GM21737 (cell line): Measurements from ENCODE around the gene ATG7.

Experiments
- ATAC-seq: cut with Tn5 transposase; IDR thresholded peaks from one replicate; pipeline ENCODE4 v1.9.1; 2021; ENCODE audit warnings: mild to moderate bottlenecking, moderate library complexity; ENCODE audit not compliant: unreplicated experiment

Gene ATG7

DNA sequence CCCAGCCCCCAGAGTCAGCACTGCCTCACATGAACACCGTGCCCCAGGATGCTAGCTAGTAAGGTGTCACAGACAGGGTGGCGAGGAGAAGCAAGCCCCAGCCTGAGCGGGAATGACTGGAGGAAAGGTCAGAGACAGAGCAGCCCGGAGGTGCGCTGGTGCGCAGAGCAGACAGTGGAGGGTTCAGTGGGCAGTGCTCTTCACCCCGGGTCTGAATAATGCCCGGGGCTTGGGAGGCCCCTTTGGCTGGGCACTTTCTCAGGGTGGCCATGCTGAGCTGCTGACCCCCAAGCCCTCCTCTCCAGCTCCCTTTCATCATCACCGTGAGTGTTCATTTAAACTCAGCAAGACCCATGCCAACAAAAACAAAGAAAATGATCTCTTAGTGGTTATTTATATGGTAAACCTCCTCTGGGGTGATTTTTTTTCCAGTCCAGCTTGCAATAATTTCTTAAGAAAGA lies 260.8 kb downstream of the ATG7 start:
- ATAC-seq = no peak

DNA sequence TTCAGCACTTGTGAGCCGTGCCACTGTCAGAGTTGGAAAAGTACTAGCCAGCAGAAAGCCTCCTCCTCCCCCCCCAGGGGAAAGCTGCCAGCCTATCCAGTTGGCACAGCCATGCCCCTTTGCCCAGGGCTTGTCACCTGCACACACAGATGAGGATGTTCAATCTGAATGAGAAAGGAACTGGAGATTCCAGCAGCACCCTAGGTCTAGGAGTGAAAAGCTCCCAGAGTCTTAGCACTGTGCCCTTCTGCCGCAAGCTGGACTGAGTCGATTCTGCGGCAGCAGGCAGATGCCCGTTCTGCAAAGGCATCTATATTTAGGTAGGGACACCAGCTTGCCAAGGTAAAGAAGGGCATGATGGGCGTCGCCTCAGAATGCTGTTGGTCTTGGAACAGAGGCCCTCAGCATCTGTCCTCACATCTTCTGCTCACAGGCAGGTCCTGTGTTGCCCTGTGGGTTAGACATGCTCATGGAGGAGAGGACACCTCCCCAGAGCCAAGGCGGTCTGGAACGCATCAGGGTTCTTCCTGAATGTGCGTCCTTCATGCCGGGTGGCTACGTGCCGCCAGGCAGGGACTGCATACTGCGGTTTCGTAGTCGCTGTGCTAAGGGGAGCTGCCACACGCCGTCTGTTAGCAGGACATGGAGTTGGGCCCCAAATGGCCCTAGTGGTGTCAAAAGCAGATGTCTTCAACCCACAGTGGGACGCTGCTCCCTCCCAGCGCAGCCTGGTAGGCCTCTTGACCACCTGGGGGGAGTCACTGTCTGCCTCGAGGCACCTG lies 262.0 kb downstream of the ATG7 start:
- ATAC-seq = no peak

DNA sequence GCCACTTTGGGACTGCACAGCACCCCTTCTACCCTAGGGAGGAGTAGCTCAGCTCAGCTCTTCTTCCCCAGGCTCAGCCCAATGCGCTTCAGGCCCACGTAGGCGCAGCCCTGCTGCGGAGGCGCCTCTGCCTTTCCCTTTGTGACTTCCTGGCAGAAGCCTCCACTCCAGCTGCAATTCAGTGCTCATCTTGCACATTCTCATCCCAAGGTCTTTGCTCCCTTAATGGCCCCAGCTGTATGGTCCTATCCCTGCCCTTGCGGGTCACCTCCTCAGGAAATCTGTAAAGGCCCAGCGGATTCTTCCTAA lies 262.6 kb downstream of the ATG7 start:
- ATAC-seq = no peak

DNA sequence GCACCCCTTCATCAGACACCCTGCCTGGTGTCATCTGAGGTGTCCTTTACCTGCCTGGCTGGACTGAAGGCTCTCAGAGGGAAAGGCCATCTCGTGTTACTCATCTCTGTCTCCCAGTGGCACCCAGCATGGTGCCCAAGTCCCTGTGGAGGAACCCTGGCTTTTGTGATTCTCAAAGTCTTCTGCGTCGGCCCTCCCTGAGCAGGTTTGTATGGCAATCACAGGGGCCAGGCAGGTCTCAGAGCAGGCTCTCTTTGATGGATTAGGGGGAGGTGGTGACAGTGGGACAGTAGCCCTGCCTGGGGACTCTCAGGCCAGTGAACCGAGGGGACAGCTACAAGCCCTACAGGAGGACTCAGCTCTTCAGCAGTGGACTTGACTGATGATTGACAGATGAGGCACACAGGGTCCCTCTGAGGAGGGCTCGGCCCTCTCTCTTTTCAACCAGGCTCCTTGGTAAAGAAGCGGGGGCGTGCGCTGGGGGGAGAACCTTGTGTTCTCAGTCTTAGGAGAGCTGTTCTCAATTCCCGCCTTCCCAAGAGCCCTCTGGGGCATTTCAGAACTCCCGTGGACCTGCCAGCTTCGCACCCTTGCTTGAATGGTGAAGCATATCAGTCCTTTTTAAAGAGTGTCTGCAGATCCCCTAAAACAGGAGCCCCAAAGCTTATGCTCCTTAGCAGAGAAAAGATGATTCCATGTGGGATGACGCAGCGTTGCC lies 263.2 kb downstream of the ATG7 start:
- ATAC-seq = no peak

DNA sequence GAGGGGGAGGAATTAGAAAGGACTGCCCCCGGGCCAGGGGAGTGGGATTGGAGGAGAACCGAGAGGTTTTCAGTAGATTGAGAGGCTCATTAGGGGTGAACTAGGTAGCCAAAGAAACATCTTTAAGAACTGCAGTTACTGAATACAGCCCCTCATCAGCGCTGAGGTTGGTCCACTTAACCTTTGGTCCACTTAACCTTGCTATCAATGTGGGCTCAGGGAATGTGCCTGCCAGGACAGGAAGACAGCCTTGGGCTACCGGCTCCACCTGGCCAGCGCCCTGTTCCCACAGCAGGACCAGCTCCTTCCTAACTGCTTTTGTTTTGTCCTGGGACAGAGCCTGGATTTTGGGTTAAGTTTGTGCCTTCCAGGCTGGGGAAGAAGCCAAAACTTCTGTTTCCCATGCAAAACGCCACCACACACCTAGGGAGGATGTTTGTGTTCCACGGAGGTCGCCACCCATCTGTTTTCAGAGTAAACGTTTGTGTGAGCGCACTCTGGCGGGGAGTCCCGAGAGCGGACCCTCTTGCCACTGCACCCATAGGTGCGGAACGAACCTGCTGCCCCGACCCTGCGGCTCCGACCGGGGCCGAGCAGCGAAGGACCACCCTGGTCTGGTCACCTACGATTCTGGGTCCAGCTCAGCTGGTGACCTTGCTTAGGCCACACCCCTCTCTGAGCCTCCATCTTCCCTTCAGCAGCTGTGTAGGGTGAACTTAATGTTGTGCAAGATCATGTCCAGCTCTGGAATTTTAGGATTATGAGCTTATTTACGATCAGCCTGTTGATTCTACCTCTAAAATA lies 264.1 kb downstream of the ATG7 start:
- ATAC-seq = no peak

DNA sequence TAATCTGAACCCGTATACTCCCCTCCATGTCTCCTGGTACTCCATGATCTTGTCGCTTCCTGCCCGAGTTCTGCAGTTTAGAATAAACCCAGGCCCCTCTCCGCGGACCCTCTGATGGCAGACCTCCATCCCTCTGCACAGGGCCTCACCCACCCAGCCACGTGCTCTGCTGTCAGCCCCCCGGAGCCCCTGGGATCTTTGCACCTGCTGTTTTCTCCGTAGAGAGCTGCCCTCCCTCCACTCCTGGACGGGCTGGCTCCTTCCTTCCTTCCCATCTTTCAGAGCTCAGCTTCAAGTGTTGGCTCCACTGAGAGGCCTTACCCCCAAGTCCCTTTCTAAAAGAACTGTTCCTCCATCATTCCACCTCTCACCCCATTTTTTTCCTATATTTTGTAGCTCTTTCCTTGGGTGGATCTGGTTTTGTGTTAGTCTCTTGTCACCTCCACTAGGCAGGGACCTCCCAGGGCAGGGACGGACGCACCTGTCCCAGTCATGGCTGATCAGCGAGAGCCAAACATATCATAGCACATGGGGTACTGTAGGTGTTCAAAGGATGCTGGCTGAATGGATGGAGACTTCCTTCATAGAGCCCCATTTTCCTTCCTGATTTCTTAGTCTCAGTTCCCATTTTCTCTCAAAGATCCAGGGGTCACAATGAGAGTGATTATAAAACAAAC lies 264.9 kb downstream of the ATG7 start:
- no peak for ATAC-seq

DNA sequence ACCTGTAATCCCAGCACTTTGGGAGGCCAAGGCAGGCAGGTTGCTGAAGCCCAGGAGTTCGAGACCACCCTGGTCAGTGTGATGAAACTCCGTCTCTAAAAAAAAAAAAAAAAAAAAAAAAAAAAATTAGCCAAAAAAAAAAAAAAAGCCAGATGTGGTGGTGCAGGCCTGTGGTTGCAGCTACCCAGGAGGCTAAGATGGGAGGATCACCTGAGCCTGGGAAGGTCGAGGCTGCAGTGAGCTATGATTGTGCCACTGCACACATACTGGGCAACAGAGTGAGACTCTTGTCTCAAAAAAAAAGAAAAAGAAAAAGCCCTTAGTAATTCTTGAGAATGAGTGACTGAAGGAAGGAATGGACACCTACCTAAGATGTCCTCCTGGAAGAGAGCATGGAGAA lies 266.4 kb downstream of the ATG7 start:
- no peak for ATAC-seq

DNA sequence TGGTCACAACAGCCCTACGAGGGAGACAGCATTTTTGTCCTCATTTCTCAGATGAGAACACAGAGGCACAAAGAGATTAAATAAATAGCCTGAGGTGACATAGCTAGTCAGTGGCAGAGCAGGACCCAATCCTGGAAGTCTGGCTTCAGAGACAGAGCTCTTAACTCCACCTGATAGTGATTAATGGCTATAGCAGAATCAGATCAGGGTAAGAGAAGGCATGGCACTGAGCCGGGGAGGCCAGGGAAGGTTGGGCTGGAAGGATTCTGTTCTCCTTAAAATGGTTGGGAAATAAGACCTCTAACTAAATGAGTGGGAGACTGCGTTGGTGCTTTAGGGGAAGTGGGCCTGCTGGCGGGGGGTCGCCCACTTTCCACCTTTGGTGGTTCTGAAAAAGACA lies 267.0 kb downstream of the ATG7 start:
- no peak for ATAC-seq

DNA sequence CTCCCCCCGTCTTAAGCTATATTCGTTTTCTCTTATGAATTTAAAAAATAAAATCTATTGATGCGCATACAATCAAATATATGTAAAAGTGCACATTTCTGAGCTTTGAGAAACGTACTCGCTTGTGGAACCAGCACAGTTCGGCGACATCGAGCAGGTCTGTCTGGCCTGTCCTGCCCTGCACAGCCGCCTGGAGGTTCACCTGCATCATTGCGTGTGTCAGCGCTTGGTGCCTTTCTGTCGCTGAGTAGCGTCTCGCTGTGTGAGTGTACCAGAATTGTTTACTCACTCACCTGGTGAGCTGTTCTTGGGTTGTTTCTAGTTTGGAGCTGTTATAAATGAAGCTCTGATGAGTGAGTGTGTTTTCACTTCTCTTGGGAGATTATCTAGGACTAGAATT lies 267.5 kb downstream of the ATG7 start:
- ATAC-seq = no peak

DNA sequence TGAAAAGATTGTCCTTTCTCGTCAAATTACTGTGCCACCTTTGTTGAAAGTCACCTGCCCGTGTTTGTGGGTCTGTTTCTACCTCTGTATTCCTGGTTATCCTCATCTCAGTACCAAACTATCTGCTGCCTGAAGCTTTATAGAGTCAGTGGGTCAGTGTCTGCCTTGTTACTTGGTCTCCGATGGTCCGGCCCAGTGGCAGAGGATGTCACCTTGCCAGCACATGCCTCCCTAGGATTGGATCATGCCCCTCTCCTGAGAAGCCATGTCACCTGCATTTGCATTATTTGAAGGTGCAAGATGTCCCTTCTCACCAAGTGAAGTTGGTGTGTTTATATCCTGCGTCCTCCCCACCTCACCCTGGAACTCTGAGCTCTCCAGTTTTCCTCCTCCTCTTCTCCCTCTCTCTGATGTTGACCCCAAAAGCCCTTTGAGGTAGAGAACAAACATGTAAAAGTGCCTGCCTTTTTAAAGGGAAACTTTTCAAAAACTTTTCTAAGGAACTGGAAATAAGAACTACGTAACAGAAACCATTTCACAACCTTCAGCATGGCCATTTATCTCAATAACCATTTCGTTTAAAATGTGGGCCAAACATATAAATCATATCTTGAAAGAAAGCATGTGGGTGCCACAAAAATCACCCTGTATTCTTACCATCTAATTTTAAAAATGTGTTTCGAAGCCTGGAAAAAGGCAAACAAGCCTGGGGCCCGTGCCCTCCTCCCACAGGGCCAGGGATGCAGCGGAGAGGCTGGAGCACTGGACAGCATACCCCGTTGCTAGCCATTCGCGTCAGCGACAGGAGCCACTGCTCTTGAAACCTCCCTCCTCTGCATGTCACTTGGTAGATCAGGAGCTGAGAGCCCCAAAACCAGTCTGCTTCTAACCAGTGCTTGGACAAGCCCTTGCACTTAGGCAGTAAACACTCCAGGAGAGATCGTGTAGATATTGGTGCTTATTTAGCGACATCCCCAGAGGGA lies 269.4 kb downstream of the ATG7 start:
- no peak for ATAC-seq

DNA sequence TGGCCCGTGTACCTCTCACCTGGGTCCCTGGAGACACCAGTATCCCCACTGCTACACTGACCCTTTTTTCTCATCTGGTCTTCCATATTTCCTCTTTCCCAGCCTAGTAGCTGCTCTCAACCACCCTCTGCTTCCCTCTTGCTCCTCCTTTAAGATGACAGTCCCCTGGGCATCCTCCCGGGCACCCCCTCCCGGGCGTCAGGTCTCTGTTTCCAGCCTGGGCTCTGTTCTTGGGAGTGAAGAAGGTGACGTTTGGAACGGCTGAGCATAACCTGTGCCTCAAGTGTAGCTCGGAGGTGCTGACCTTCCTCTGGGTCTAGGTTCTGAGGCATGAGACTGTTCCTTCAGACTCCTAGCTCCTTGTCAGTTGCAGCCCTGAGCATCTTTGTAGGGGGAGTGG lies 270.4 kb downstream of the ATG7 start:
- ATAC-seq = no peak

DNA sequence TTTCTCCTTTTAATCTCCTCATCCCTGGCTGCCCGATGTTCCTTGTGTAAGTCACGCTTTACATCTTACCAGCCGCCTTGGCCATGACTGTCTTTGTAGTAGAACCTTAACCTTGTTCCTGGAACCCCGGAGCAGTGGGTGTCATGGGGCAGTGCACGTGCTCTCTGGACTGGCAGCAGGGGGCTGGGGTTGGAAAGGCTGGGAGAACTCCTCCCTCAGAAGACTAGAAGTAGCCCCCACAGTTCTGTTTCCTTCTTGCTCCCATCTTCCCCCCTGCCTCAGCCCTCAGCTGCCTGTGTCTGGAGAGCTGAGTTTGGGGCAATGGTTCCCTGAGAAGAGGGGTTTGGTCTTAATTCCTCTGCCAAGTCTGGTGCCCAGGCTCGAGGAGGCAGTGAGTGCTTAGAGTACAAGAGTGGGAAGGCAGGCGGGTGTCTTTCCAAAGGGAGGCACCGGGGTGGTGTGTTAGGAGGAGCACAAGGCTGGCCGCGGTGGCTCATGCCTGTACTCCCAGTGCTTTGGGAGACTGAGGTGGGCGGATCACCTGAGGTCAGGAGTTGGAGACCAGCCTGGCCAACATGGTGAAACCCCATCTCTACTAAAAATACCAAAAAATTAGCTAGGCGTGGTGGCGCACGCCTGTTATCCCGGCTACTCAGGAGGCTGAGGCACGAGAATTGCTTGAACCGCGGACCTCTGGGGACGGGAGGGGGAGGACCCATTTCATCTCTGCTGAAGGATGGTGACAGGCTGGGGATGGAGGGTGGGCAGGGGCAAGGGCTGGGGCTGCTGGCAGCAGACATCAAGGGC lies 271.1 kb downstream of the ATG7 start:
- no peak for ATAC-seq

DNA sequence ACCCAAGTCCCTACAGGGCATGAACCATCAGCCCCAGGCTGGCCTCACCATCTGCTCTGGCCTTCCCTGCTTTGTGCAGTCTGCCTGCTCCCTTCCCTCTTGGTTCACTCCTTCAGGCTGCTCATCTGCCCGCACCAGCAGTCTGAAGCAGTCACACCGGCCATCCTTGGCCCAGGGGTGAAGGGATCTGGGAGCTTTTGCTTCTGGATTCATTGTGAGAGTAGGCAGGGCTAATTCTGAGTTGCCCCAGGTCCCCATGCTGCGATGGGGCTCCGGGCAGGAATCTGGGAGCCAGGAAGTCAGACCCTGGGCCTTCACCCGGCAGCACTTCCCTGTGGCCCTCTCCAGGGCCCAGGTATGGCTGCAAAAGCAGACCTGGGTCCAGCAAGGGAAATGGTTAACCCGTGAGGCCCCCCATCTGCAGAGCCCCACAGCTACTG lies 271.8 kb downstream of the ATG7 start:
- ATAC-seq = no peak

DNA sequence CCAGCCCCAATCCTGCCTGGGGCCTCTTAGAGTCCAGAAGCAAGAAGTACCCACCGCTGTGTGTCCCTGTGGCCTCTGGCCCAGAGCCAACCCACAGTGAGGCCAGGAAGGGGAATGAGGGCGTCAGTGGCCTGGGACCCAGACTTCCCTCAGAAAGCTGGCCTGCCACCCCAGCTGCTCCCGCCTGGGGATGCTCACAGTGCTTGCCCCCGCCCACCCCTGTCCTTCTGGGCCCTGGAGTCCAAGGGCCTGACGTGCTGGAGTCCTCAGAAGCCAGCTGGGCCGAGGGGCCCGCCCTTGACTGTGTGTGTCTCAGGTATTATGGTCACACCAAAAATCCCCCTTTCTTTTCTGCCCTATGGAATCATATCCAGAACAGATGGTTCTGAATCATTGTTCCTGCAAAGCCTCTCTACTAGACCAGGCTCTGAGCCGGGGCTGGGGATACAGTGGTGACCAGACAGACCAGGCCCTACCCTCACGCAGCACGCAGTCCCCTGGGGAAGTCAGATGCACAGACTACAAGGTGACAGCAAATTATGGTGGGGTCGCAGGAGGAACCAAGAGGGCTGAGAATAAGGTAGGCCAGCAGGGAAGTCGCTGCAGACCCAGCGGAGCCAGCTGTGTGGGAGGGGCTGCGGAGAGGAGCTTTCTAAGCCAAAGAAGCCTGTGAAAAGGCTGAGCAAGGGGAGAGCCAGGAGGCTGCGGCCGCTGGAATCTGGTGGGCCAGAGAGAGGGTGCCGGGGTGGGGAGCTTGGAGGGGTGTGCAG lies 272.4 kb downstream of the ATG7 start:
- ATAC-seq = no peak

DNA sequence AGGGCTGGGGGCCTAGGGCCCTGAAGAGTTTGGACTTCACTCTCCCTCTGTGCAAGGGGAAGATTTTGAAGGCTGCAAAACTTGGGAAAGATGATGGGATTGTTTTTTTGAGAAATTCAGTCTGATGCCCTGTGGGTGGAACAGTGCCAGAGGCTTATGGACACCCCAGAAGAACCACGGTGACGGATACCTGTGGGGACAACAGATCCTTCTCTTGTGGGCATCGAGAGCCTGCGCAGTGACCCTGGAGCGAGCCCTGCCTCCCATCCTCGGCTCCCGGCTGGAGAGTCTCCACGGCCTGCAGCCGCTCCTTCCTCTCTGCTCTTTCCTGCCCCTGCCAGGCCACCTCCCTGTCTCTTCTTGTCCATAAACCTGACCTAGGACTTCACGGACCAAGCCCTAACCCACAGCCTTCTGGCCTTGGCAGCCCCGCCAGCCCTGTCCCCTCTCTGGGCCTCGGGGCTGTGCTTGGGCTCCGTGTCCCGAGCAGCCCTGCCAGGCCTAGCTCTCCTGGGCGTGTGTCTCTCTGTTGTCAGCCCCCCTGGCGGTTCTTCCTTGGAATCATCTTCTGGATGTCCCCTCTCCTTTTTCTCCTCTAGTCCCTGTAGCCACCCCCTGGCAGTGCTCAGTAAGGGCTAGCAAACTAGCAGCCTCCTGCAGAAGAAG lies 273.1 kb downstream of the ATG7 start:
- ATAC-seq = no peak

DNA sequence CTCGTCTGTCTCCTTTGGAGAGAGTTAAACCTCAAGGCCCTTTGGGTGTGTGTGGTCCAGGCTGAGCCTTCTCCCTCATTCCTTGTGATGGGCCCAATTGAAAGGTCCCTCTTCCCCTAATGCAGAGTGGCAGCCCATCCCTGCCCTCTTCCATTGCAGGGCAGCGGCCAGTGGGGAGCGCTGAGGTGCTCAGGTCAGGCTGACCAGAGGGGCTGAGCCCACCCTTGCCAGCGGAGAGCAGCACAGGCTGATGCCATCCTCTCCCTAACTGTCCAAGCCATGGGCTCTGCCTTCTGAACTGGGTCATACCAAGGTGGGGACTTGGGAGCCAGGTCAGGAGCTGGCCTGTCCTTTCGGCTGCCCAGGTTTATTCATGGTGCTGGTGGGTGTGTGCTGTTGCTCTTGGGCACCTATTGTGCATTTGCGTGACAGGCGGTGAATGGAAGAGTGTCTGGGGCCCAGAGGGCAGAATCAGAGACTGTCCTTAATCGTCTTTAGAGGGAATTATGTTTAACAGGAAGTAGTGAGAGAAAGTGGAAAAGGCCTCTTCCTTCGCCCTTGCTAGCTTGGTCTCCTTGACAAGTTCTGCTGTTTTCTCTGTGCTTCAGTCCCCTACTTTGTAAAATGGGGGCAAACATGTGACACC lies 274.6 kb downstream of the ATG7 start:
- ATAC-seq = no peak

DNA sequence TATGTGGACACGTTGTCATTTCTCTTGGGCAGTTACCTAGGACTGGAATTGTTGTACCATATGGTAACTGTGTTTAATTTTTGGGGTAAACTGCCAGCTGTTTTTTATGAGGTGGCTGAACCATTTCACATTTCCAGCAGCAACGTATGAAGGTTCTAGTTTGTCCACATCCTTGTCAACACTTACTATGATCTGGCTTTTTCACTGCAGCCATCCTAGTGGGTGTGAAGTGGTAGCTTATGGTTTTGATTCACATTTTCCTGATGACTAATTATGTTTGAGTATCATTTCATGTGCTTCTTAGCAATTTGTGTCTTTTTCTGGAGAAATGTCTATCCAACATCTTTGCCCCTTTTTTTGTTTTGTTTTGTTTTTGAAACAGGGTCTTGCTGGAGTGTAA lies 275.3 kb downstream of the ATG7 start:
- no peak for ATAC-seq
